Astrocyte (in vitro differentiated cells and primary cell): ENCODE measurements around the gene ZNF333. TPM values are rescaled to one million over a fixed set of nuclear protein-coding genes. Genes with fewer than 3 reads are reported as not detected.

ENCODE experiments used
- DNase-seq: peaks from one replicate; pipeline ENCODE4 v3.0.0-alpha.2; 2010; ENCODE audit warnings: low read depth
- FAIRE-seq: peaks from 2 replicates; lab custom pipeline; 2011; peaks lifted over from hg19 to GRCh38; lab: Jason Lieb, UNC
- H2AFZ ChIP-seq: 2 replicates; pipeline ENCODE4 v1.6.0; 2012; ENCODE audit warnings: low read depth, low read length, inconsistent platforms
- H3K27ac ChIP-seq: 2 replicates; pipeline ENCODE4 v1.5.1; 2011; ENCODE audit warnings: low read depth, low read length, inconsistent platforms
- H3K27me3 ChIP-seq: 2 replicates; pipeline ENCODE4 v1.6.0; 2011; ENCODE audit warnings: low read length, inconsistent platforms; ENCODE audit not compliant: insufficient read depth
- H3K36me3 ChIP-seq: 2 replicates; pipeline ENCODE4 v1.5.1; 2011; ENCODE audit warnings: low read length, inconsistent platforms; ENCODE audit not compliant: insufficient read depth
- H3K4me1 ChIP-seq: 2 replicates; pipeline ENCODE4 v1.5.1; 2011; ENCODE audit warnings: low read length, inconsistent platforms; ENCODE audit not compliant: insufficient read depth
- H3K4me2 ChIP-seq: 2 replicates; pipeline ENCODE4 v1.6.0; 2012; ENCODE audit warnings: low read length, inconsistent platforms
- H3K4me3 ChIP-seq: 2 replicates; pipeline ENCODE4 v1.5.1; 2011; ENCODE audit warnings: low read depth, mild to moderate bottlenecking, low read length, inconsistent platforms; ENCODE audit not compliant: insufficient read depth
- H3K79me2 ChIP-seq: 2 replicates; pipeline ENCODE4 v1.6.0; 2012; ENCODE audit warnings: mild to moderate bottlenecking, low read length, inconsistent platforms; ENCODE audit not compliant: insufficient read depth
- H3K9ac ChIP-seq: 2 replicates; pipeline ENCODE4 v1.6.0; 2012; ENCODE audit warnings: mild to moderate bottlenecking, low read length, inconsistent platforms
- H3K9me3 ChIP-seq: 2 replicates; pipeline ENCODE4 v1.5.1; 2012; ENCODE audit warnings: low read depth, mild to moderate bottlenecking, low read length, inconsistent platforms; ENCODE audit not compliant: insufficient read depth
- H4K20me1 ChIP-seq: 2 replicates; pipeline ENCODE4 v1.6.0; 2012; ENCODE audit warnings: low read length, inconsistent platforms; ENCODE audit not compliant: insufficient read depth
- H3K27ac Mint-ChIP-seq: one replicate; pipeline ENCODE4 v1.8.0; 2021; ENCODE audit warnings: mild to moderate bottlenecking, mixed read lengths; ENCODE audit not compliant: unreplicated experiment
- H3K27me3 Mint-ChIP-seq: one replicate; pipeline ENCODE4 v1.8.0; 2021; ENCODE audit warnings: low read depth, mixed read lengths; ENCODE audit not compliant: unreplicated experiment
- H3K36me3 Mint-ChIP-seq: one replicate; pipeline ENCODE4 v1.8.0; 2021; ENCODE audit warnings: low read depth, mixed read lengths; ENCODE audit not compliant: unreplicated experiment
- H3K4me1 Mint-ChIP-seq: one replicate; pipeline ENCODE4 v1.8.0; 2021; ENCODE audit warnings: low read depth, mixed read lengths; ENCODE audit not compliant: unreplicated experiment
- H3K4me3 Mint-ChIP-seq: one replicate; pipeline ENCODE4 v1.8.0; 2021; ENCODE audit warnings: mild to moderate bottlenecking, moderate library complexity, mixed read lengths; ENCODE audit not compliant: unreplicated experiment
- H3K9me3 Mint-ChIP-seq: one replicate; pipeline ENCODE4 v1.8.0; 2021; ENCODE audit warnings: mild to moderate bottlenecking, mixed read lengths; ENCODE audit not compliant: unreplicated experiment
- CTCF ChIP-seq: IDR thresholded peaks from 2 replicates; pipeline ENCODE4 v1.5.1; 2011; ENCODE audit warnings: low read depth, mild to moderate bottlenecking, inconsistent platforms, low read length, moderate library complexity; ENCODE audit not compliant: insufficient read depth
- EZH2 ChIP-seq: IDR thresholded peaks from 2 replicates; pipeline ENCODE4 v1.6.1; 2012; ENCODE audit warnings: mild to moderate bottlenecking, low read length, inconsistent platforms; ENCODE audit not compliant: insufficient read depth
- total RNA-seq: library from RNA; stranded (reverse); gene quantifications from 2 replicates; pipeline ENCODE4 v1.2.1, GENCODE V29; 2021

ZNF333 gene
- total RNA-seq, 1 donor from 2014 or later = 10.4 TPM

- DNase-seq (no peak), FAIRE-seq (no peak)
- TF ChIP-seq CTCF = no peak
- no peak for TF ChIP-seq EZH2
- Histone ChIP-seq H3K36me3 (no peaks in the 10 kb centered on the region), H2AFZ (no peak overlapping the region), H3K27ac (no peak overlapping the region), H3K4me1 (no peaks in the 10 kb centered on the region), H3K4me2 (no peak overlapping the region), H3K27me3 (no peaks in the 10 kb centered on the region), H4K20me1 (no peaks in the 10 kb centered on the region), H3K4me3 (no peak overlapping the region), H3K79me2 (no peaks in the 10 kb centered on the region), H3K9me3 (no peaks in the 10 kb centered on the region), H3K9ac (no peak overlapping the region)
- Mint-ChIP-seq H3K4me3 (no peak overlapping the region), H3K9me3 (no peaks in the 10 kb centered on the region), H3K27me3 (peaks cover 20% of the 10 kb centered on the region), H3K27ac (no peak overlapping the region), H3K36me3 (no peaks in the 10 kb centered on the region), H3K4me1 (no peaks in the 10 kb centered on the region)
Measured at GRCh38 chr19:14678199-14678598, 11.6 kb upstream of the ZNF333 start.

GRCh38 chr19:14682084-14682483, 7.8 kb upstream of the ZNF333 start:
- FAIRE-seq = no peak
- Histone ChIP-seq H3K9ac (no peak overlapping the region), H3K79me2 (no peaks in the 10 kb centered on the region), H4K20me1 (no peaks in the 10 kb centered on the region), H3K4me1 (no peaks in the 10 kb centered on the region), H3K27ac (no peak overlapping the region), H3K27me3 (no peaks in the 10 kb centered on the region), H2AFZ (no peak overlapping the region), H3K4me3 (no peak overlapping the region), H3K36me3 (no peaks in the 10 kb centered on the region), H3K9me3 (no peaks in the 10 kb centered on the region), H3K4me2 (no peak overlapping the region)
- no peaks in the 10 kb centered on the region for H3K36me3 Mint-ChIP-seq
- H3K27ac Mint-ChIP-seq = no peak overlapping the region
- peaks cover 18% of the 10 kb centered on the region for H3K27me3 Mint-ChIP-seq
- TF ChIP-seq EZH2 (no peak), CTCF (no peak)
- no peak for DNase-seq
- H3K4me3 Mint-ChIP-seq = no peak overlapping the region
- no peaks in the 10 kb centered on the region for H3K9me3 Mint-ChIP-seq
- no peaks in the 10 kb centered on the region for H3K4me1 Mint-ChIP-seq

GRCh38 chr19:14683439-14683838, 6.4 kb upstream of the ZNF333 start:
- Mint-ChIP-seq H3K27me3 (peaks cover 18% of the 10 kb centered on the region), H3K4me3 (no peak overlapping the region), H3K9me3 (no peaks in the 10 kb centered on the region), H3K36me3 (no peaks in the 10 kb centered on the region), H3K4me1 (no peaks in the 10 kb centered on the region), H3K27ac (no peak overlapping the region)
- Histone ChIP-seq H3K4me1 (no peaks in the 10 kb centered on the region), H3K27ac (no peak overlapping the region), H3K79me2 (no peaks in the 10 kb centered on the region), H3K9ac (no peak overlapping the region), H3K27me3 (no peaks in the 10 kb centered on the region), H3K36me3 (no peaks in the 10 kb centered on the region), H2AFZ (no peak overlapping the region), H4K20me1 (no peaks in the 10 kb centered on the region), H3K4me3 (no peak overlapping the region), H3K9me3 (no peaks in the 10 kb centered on the region), H3K4me2 (no peak overlapping the region)
- FAIRE-seq = no peak
- no peak for DNase-seq
- TF ChIP-seq EZH2 (no peak), CTCF (no peak)
